ENCODE results near the gene CACNB4.
"Not testable (repeated sequence)": the region's sequence is repeated elsewhere in the genome, so short reads cannot be mapped to it uniquely, and the experiment has no call there.

Gene CACNB4

GRCh38 chr2:152019732-152020131 is 79.1 kb downstream of the CACNB4 start:
- DNase-seq (ENCODE audit: low read depth in 2 of 2), result no peak

- no peak for DNase-seq (ENCODE audit: low read depth in 2 of 2)
Observed at GRCh38 chr2:152016181-152017120, 82.4 kb downstream of the CACNB4 start.

GRCh38 chr2:152015552-152015951 is 83.3 kb downstream of the CACNB4 start:
- DNase-seq (ENCODE audit: low read depth in 2 of 2), result no peak

- DNase-seq (ENCODE audit: low read depth in 2 of 2), result no peak
Observed at GRCh38 chr2:152012697-152013096, 86.1 kb downstream of the CACNB4 start.

- no peak for DNase-seq (ENCODE audit: low read depth in 2 of 2)
Observed at GRCh38 chr2:152011724-152012123, 87.1 kb downstream of the CACNB4 start.

- DNase-seq (ENCODE audit: low read depth in 2 of 2), result no peak
Observed at GRCh38 chr2:152005607-152006006, 93.2 kb downstream of the CACNB4 start.

GRCh38 chr2:152003283-152003682 is 95.6 kb downstream of the CACNB4 start:
- DNase-seq (ENCODE audit: low read depth in 2 of 2), result not testable (repeated sequence)

- no peak for DNase-seq (ENCODE audit: low read depth in 2 of 2)
Observed at GRCh38 chr2:151999053-151999452, 99.8 kb downstream of the CACNB4 start.

- DNase-seq (ENCODE audit: low read depth in 2 of 2), result no peak
Observed at GRCh38 chr2:151996243-151997003, 102.4 kb downstream of the CACNB4 start.

- no peak for DNase-seq (ENCODE audit: low read depth in 2 of 2)
Observed at GRCh38 chr2:151995161-151995557, 103.7 kb downstream of the CACNB4 start.

- DNase-seq (ENCODE audit: low read depth in 2 of 2), result not testable (repeated sequence)
Observed at GRCh38 chr2:151994178-151994577, 104.7 kb downstream of the CACNB4 start.

- DNase-seq (ENCODE audit: low read depth in 2 of 2), result no peak
Observed at GRCh38 chr2:151991010-151991409, 107.8 kb downstream of the CACNB4 start.

- DNase-seq (ENCODE audit: low read depth in 2 of 2), result no peak
Observed at GRCh38 chr2:151989378-151989777, 109.5 kb downstream of the CACNB4 start.

GRCh38 chr2:151987484-151987883 is 111.4 kb downstream of the CACNB4 start:
- no peak for DNase-seq (ENCODE audit: low read depth in 2 of 2)

- no peak for DNase-seq (ENCODE audit: low read depth in 2 of 2)
Observed at GRCh38 chr2:151984424-151985083, 114.3 kb downstream of the CACNB4 start.

- no peak for DNase-seq (ENCODE audit: low read depth in 2 of 2)
Observed at GRCh38 chr2:151983221-151983620, 115.6 kb downstream of the CACNB4 start.

- DNase-seq (ENCODE audit: low read depth in 2 of 2), result no peak
Observed at GRCh38 chr2:151981886-151982285, 117.0 kb downstream of the CACNB4 start.

GRCh38 chr2:151979694-151980093 is 119.2 kb downstream of the CACNB4 start:
- DNase-seq (ENCODE audit: low read depth in 2 of 2), result no peak

GRCh38 chr2:151978709-151979108 is 120.1 kb downstream of the CACNB4 start:
- DNase-seq (ENCODE audit: low read depth in 2 of 2), result no peak

- no peak for DNase-seq (ENCODE audit: low read depth in 2 of 2)
Observed at GRCh38 chr2:151977631-151978030, 121.2 kb downstream of the CACNB4 start.

- no peak for DNase-seq (ENCODE audit: low read depth in 2 of 2)
Observed at GRCh38 chr2:151976945-151977353, 121.9 kb downstream of the CACNB4 start.
